Embryonic facial prominence (tissue), 1 donor: Measurements from ENCODE around the gene ILKAP.

Experiments used
- DNase-seq: peaks from one replicate; pipeline ENCODE4 v3.0.0-alpha.2; 2016; ENCODE audit errors: extremely low spot score

The ILKAP gene

GRCh38 chr2:238166391-238167343 is 36.8 kb downstream of the ILKAP start:
- DNase-seq, result no peak

- no peak for DNase-seq
Measured at GRCh38 chr2:238165288-238165921, 38.1 kb downstream of the ILKAP start.

GRCh38 chr2:238164906-238165287 is 38.6 kb downstream of the ILKAP start:
- no peak for DNase-seq

- DNase-seq, result no peak
Measured at GRCh38 chr2:238163481-238164198, 39.9 kb downstream of the ILKAP start.

GRCh38 chr2:238162846-238163441 is 40.6 kb downstream of the ILKAP start:
- DNase-seq, result no peak

GRCh38 chr2:238162251-238162845 is 41.1 kb downstream of the ILKAP start:
- DNase-seq, result no peak

- no peak for DNase-seq
Measured at GRCh38 chr2:238161291-238162051, 42.0 kb downstream of the ILKAP start.

GRCh38 chr2:238160206-238161129 is 43.0 kb downstream of the ILKAP start:
- no peak for DNase-seq

- no peak for DNase-seq
Measured at GRCh38 chr2:238159661-238160205, 43.8 kb downstream of the ILKAP start.

- DNase-seq, result no peak
Measured at GRCh38 chr2:238159071-238159539, 44.4 kb downstream of the ILKAP start.

GRCh38 chr2:238158509-238159070 is 44.9 kb downstream of the ILKAP start, which contains the start of gene ERFE:
TSS of gene ERFE (plus strand) at chr2:238158970. CDS start at chr2:238159008, 38 bp downstream.
- peak; percentile 11 for DNase-seq

GRCh38 chr2:238158018-238158508 is 45.4 kb downstream of the ILKAP start:
- DNase-seq, result no peak

GRCh38 chr2:238157506-238158017 is 45.9 kb downstream of the ILKAP start:
- no peak for DNase-seq

- DNase-seq, result no peak
Measured at GRCh38 chr2:238155761-238156694, 47.5 kb downstream of the ILKAP start.

- no peak for DNase-seq
Measured at GRCh38 chr2:238155051-238155760, 48.3 kb downstream of the ILKAP start.

GRCh38 chr2:238154570-238154969 is 48.9 kb downstream of the ILKAP start:
- no peak for DNase-seq
